ENCODE results near the gene ITCH. TPM values are rescaled to one million over a fixed set of nuclear protein-coding genes. Genes with fewer than 3 reads are reported as not detected.

The ITCH gene
- total RNA-seq, 4 donors from 2014 or later: 35.2 to 82.8 (median 65.3) TPM

- H3K9me3 ChIP-seq: no peaks in the 10 kb centered on the region
- no peak overlapping the region for H3K4me3 ChIP-seq
- H3K27ac ChIP-seq: no peak overlapping the region
- H3K36me3 ChIP-seq: peaks cover 0 to 51% (median 22%) of the 10 kb centered on the region in 4 donors
- H3K27me3 ChIP-seq: no peaks in the 10 kb centered on the region
- in situ Hi-C loops (cut with MboI; ENCODE audit: low pct_ligation_motif_present in 1 of 4, low pct_unique_long_range_greater_than_20kb in 1 of 4, low sequenced_read_pairs in 3 of 4) (no loop called here), intact Hi-C loops (cut with DNase I; ENCODE audit: low total_unique reads) (no loop called here)
- DNase-seq: no peak
- 89 to 93% methylated on average over 2 of the region's 2 CpGs for WGBS, 2 donors (ENCODE audit: low coverage in 1 of 2)
- no peaks in the 10 kb centered on the region for H3K4me1 ChIP-seq
- no peak for TF ChIP-seq EP300 (IDR thresholded peaks at IDR 0.05; ENCODE audit: low read depth)
- TF ChIP-seq POLR2A (IDR thresholded peaks at IDR 0.05): no peak
- TF ChIP-seq CTCF (IDR thresholded peaks at IDR 0.05): no peak
- no peak for TF ChIP-seq POLR2AphosphoS5 (IDR thresholded peaks at IDR 0.05)
Measured at GRCh38 chr20:34452281-34452982, 89.4 kb downstream of the ITCH start.

GRCh38 chr20:34458631-34459030, 95.6 kb downstream of the ITCH start:
- in situ Hi-C loops (cut with MboI; ENCODE audit: low pct_ligation_motif_present in 1 of 4, low pct_unique_long_range_greater_than_20kb in 1 of 4, low sequenced_read_pairs in 3 of 4): no loop called here
- no peak for DNase-seq
- Histone ChIP-seq H3K36me3 (peaks cover 0 to 53% (median 14%) of the 10 kb centered on the region in 4 donors), H3K4me3 (no peak overlapping the region), H3K27ac (no peak overlapping the region), H3K27me3 (no peaks in the 10 kb centered on the region), H3K4me1 (no peaks in the 10 kb centered on the region), H3K9me3 (no peaks in the 10 kb centered on the region)
- intact Hi-C loops (cut with DNase I; ENCODE audit: low total_unique reads): no loop called here
- WGBS, 2 donors (ENCODE audit: low coverage in 1 of 2): 68% methylated on average over 3 of the region's 3 CpGs; no CpG with 5 or more reads in 1 of the 2 donors
- no peak for TF ChIP-seq CTCF (IDR thresholded peaks at IDR 0.05)
- TF ChIP-seq POLR2AphosphoS5 (IDR thresholded peaks at IDR 0.05): no peak
- TF ChIP-seq POLR2A (IDR thresholded peaks at IDR 0.05): no peak
- TF ChIP-seq EP300 (IDR thresholded peaks at IDR 0.05; ENCODE audit: low read depth): no peak

GRCh38 chr20:34459209-34459897, 96.3 kb downstream of the ITCH start:
- H3K27me3 ChIP-seq: no peaks in the 10 kb centered on the region
- H3K4me1 ChIP-seq: no peaks in the 10 kb centered on the region
- no peak overlapping the region for H3K4me3 ChIP-seq
- WGBS, 2 donors (ENCODE audit: low coverage in 1 of 2): 89 to 92% methylated on average over 4 to 5 of the region's 5 CpGs
- no peak for DNase-seq
- intact Hi-C loops (cut with DNase I; ENCODE audit: low total_unique reads): no loop called here
- in situ Hi-C loops (cut with MboI; ENCODE audit: low pct_ligation_motif_present in 1 of 4, low pct_unique_long_range_greater_than_20kb in 1 of 4, low sequenced_read_pairs in 3 of 4): no loop called here
- H3K36me3 ChIP-seq: peaks cover 0 to 58% (median 14%) of the 10 kb centered on the region in 4 donors
- H3K9me3 ChIP-seq: no peaks in the 10 kb centered on the region
- no peak overlapping the region for H3K27ac ChIP-seq
- TF ChIP-seq POLR2A (IDR thresholded peaks at IDR 0.05) (no peak), EP300 (IDR thresholded peaks at IDR 0.05; ENCODE audit: low read depth) (no peak), POLR2AphosphoS5 (IDR thresholded peaks at IDR 0.05) (no peak)

GRCh38 chr20:34461779-34462087, 98.7 kb downstream of the ITCH start:
- peaks cover 0 to 70% (median 16%) of the 10 kb centered on the region in 4 donors for H3K36me3 ChIP-seq
- no peak overlapping the region for H3K27ac ChIP-seq
- in situ Hi-C loops (cut with MboI; ENCODE audit: low pct_ligation_motif_present in 1 of 4, low pct_unique_long_range_greater_than_20kb in 1 of 4, low sequenced_read_pairs in 3 of 4): no loop called here
- peaks cover 0 to 4% of the 10 kb centered on the region in 2 donors for H3K9me3 ChIP-seq
- no peak overlapping the region for H3K4me3 ChIP-seq
- no peak for DNase-seq
- TF ChIP-seq POLR2A (IDR thresholded peaks at IDR 0.05) (no peak), POLR2AphosphoS5 (IDR thresholded peaks at IDR 0.05) (no peak), CTCF (IDR thresholded peaks at IDR 0.05) (no peak), EP300 (IDR thresholded peaks at IDR 0.05; ENCODE audit: low read depth) (no peak)
- no peaks in the 10 kb centered on the region for H3K4me1 ChIP-seq
- no peaks in the 10 kb centered on the region for H3K27me3 ChIP-seq
- 66 to 85% methylated on average over 2 of the region's 2 CpGs for WGBS, 2 donors (ENCODE audit: low coverage in 1 of 2)
- intact Hi-C loops (cut with DNase I; ENCODE audit: low total_unique reads): no loop called here

Measured in transverse colon (tissue), 4 donors.